BE2C (cell line): Measurements from ENCODE around the gene MISP3.
"Not testable (repeated sequence)": the region's sequence is repeated elsewhere in the genome, so short reads cannot be mapped to it uniquely, and the experiment has no call there.

Source experiments
- DNase-seq: peaks from one replicate; pipeline ENCODE4 v3.0.0-alpha.2; 2020
- H3K27me3 ChIP-seq: fragments of 250-450 bp; sonication (Bioruptor Pico); 2 replicates; pipeline ENCODE4 v1.5.1; 2020; ENCODE audit warnings: mild to moderate bottlenecking
- H3K36me3 ChIP-seq: fragments of 250-450 bp; sonication (Bioruptor Pico); 2 replicates; pipeline ENCODE4 v1.5.1; 2020; ENCODE audit warnings: mild to moderate bottlenecking
- H3K4me1 ChIP-seq: fragments of 250-450 bp; sonication (Bioruptor Pico); 2 replicates; pipeline ENCODE4 v1.5.1; 2020
- H3K4me3 ChIP-seq: 2 replicates; pipeline ENCODE4 v1.5.1; 2011; ENCODE audit warnings: low read depth, low read length
- H3K9me3 ChIP-seq: fragments of 250-450 bp; sonication (Bioruptor Pico); 2 replicates; pipeline ENCODE4 v1.5.1; 2020
- CTCF ChIP-seq: IDR thresholded peaks from 2 replicates; pipeline ENCODE4 v1.5.1; 2012; ENCODE audit warnings: mild to moderate bottlenecking, low read depth, low read length

Gene MISP3

GRCh38 chr19:14042659-14043608 is 29.7 kb upstream of the MISP3 start:
- DNase-seq: peak; percentile 69
- not testable (repeated sequence) for H3K36me3 ChIP-seq, H3K4me3 ChIP-seq, H3K4me1 ChIP-seq, H3K9me3 ChIP-seq, H3K27me3 ChIP-seq
- peak; percentile 72 for TF ChIP-seq CTCF

GRCh38 chr19:14047866-14048265 is 24.7 kb upstream of the MISP3 start:
- H3K4me1 ChIP-seq, H3K36me3 ChIP-seq, DNase-seq, H3K4me3 ChIP-seq, H3K27me3 ChIP-seq, H3K9me3 ChIP-seq: not testable (repeated sequence)

GRCh38 chr19:14048443-14049153 is 24.0 kb upstream of the MISP3 start:
- Histone ChIP-seq H3K36me3 (no peaks in the 10 kb centered on the region), H3K9me3 (no peaks in the 10 kb centered on the region), H3K4me3 (no peak overlapping the region), H3K4me1 (no peaks in the 10 kb centered on the region), H3K27me3 (no peaks in the 10 kb centered on the region)
- DNase-seq: peak; percentile 74
- peak; percentile 98 for TF ChIP-seq CTCF

- Histone ChIP-seq H3K9me3 (no peaks in the 10 kb centered on the region), H3K36me3 (no peaks in the 10 kb centered on the region)
Observed at GRCh38 chr19:14050512-14050911, 22.1 kb upstream of the MISP3 start.

GRCh38 chr19:14050961-14051360 is 21.6 kb upstream of the MISP3 start:
- not testable (repeated sequence) for H3K27me3 ChIP-seq, H3K4me3 ChIP-seq, H3K36me3 ChIP-seq, H3K4me1 ChIP-seq, DNase-seq, H3K9me3 ChIP-seq

More at GRCh38 chr19:14050512-14050911, 22.1 kb upstream of the MISP3 start:
- Histone ChIP-seq H3K4me3 (no peak overlapping the region), H3K27me3 (no peaks in the 10 kb centered on the region), H3K4me1 (no peaks in the 10 kb centered on the region)
- TF ChIP-seq CTCF: no peak
- no peak for DNase-seq

GRCh38 chr19:14051980-14052379 is 20.6 kb upstream of the MISP3 start:
- H3K4me1 ChIP-seq: no peaks in the 10 kb centered on the region
- no peak for DNase-seq
- H3K36me3 ChIP-seq: no peaks in the 10 kb centered on the region
- no peaks in the 10 kb centered on the region for H3K27me3 ChIP-seq
- H3K4me3 ChIP-seq: no peak overlapping the region
- no peak for TF ChIP-seq CTCF
- H3K9me3 ChIP-seq: no peaks in the 10 kb centered on the region

- no peaks in the 10 kb centered on the region for H3K36me3 ChIP-seq
Observed at GRCh38 chr19:14052470-14052869, 20.1 kb upstream of the MISP3 start.

More at GRCh38 chr19:14052470-14052869, 20.1 kb upstream of the MISP3 start:
- Histone ChIP-seq H3K4me3 (no peak overlapping the region), H3K9me3 (no peaks in the 10 kb centered on the region), H3K4me1 (no peaks in the 10 kb centered on the region), H3K27me3 (no peaks in the 10 kb centered on the region)
- TF ChIP-seq CTCF: no peak
- no peak for DNase-seq
